ENCODE results near the gene GMNC.

GRCh38 chr3:190862209-190863118 lies at the start of gene GMNC:
- no peak for TF ChIP-seq CTCF (conservative IDR thresholded peaks at IDR 0.05; ENCODE audit: low read length)
- no peak for TF ChIP-seq EZH2phosphoT487 (IDR thresholded peaks at IDR 0.05; ENCODE audit: borderline replicate concordance, low read depth, low read length)
